Activated CD4-positive, alpha-beta memory T cell treated with anti-CD3 and anti-CD28 coated beads for 36 hours (primary cell): Measurements from ENCODE around the gene ZNF334. TPM values are rescaled to one million over a fixed set of nuclear protein-coding genes. Genes with fewer than 3 reads are reported as not detected.

Source experiments
- total RNA-seq, 2 experiments: library from RNA; stranded (reverse); gene quantifications; one replicate each; pipeline ENCODE4 v1.2.3, GENCODE V29; 2021

ZNF334 gene
- total RNA-seq, 2 experiments from 2014 or later: 1.1 to 2.2 TPM

Other genes with a start within 250 kb of the ZNF334 start
- not detected for gene CDH22, start 205.1 kb downstream of the ZNF334 start, total RNA-seq
- gene ELMO2, start 106.9 kb downstream of the ZNF334 start, total RNA-seq: 10 to 100 TPM; 57.4 to 64.1 TPM
- under 1 TPM; 0.64 to 0.73 TPM for gene OCSTAMP, start 37.1 kb upstream of the ZNF334 start, total RNA-seq
- under 1 TPM in 1 of 2 experiments, not detected in 1; 0.10 TPM for gene SLC13A3, start 137.9 kb upstream of the ZNF334 start, total RNA-seq
- gene TP53RK, start 175.9 kb upstream of the ZNF334 start, total RNA-seq: 10 to 100 TPM; 12.1 to 12.3 TPM
- not detected for gene SLC2A10, start 196.1 kb upstream of the ZNF334 start, total RNA-seq